Activated T-helper 1 cell treated with anti-CD3 and anti-CD28 coated beads, Interleukin-12 subunit alpha, Interleukin-12 subunit beta, Interleukin-2, Interleukin-4 antibody, amounts not matched to agents 30 ng/mL and 10 ng/mL and 1 ng/mL, durations not matched to agents 14 hours and 24 hours and 36 hours (primary cell): ENCODE results near the gene POLR3G. TPM values are rescaled to one million over a fixed set of nuclear protein-coding genes. Genes with fewer than 3 reads are reported as not detected.

Experiments
- DNase-seq: peaks from one replicate; pipeline ENCODE4 v3.0.0; 2021; ENCODE audit warnings: low spot score
- H3K27ac Mint-ChIP-seq: one replicate; pipeline ENCODE4 v1.8.0; 2021; ENCODE audit warnings: mild to moderate bottlenecking, mixed read lengths
- H3K27me3 Mint-ChIP-seq: one replicate; pipeline ENCODE4 v1.8.0; 2022; ENCODE audit warnings: mild to moderate bottlenecking, moderate library complexity, mixed read lengths; ENCODE audit not compliant: insufficient read depth
- H3K36me3 Mint-ChIP-seq: one replicate; pipeline ENCODE4 v1.8.0; 2021; ENCODE audit warnings: low read depth, mixed read lengths
- H3K4me1 Mint-ChIP-seq: one replicate; pipeline ENCODE4 v1.8.0; 2021; ENCODE audit warnings: low read depth, mixed read lengths
- H3K4me3 Mint-ChIP-seq: one replicate; pipeline ENCODE4 v1.8.0; 2021; ENCODE audit warnings: mild to moderate bottlenecking, moderate library complexity, mixed read lengths
- H3K9me3 Mint-ChIP-seq: one replicate; pipeline ENCODE4 v1.8.0; 2021; ENCODE audit warnings: mixed read lengths
- intact Hi-C: fragments of 100-400 bp; cut with micrococcal nuclease; formaldehyde crosslinking; loops from one replicate; pipeline ENCODE4 v1.15.1; 2024
- total RNA-seq: library from RNA; stranded (reverse); gene quantifications from 2 replicates; pipeline ENCODE4 v1.2.3, GENCODE V29; 2022

POLR3G gene
- 18.4 and 22.1 TPM in 2 replicates for total RNA-seq

- Mint-ChIP-seq H3K27ac (peak within 1 kb of the TSS; percentile 97), H3K4me3 (peak within 1 kb of the TSS; percentile 98), H3K36me3 (peaks cover 9% of the 10 kb centered on the region), H3K9me3 (no peaks in the 10 kb centered on the region), H3K27me3 (no peaks in the 10 kb centered on the region), H3K4me1 (peaks cover 44% of the 10 kb centered on the region)
- DNase-seq, result peak; percentile 87
- intact Hi-C loops, result loop anchor here (1.0 kb wide), 5 partner anchors 35 to 906 kb away; partner anchors contain the start of gene LYSMD3
Observed at GRCh38 chr5:90474235-90475107, at the start of gene POLR3G, which contains the start of gene MBLAC2. Gene POLR3G (plus strand): TSS chr5:90474864. CDS start chr5:90485568, 10,704 bp downstream. Gene MBLAC2 (minus strand): TSS chr5:90474771. CDS start chr5:90474292, 479 bp downstream.

- no peak overlapping the region for H3K4me3 Mint-ChIP-seq
- H3K4me1 Mint-ChIP-seq, result no peaks in the 10 kb centered on the region
- H3K36me3 Mint-ChIP-seq, result no peaks in the 10 kb centered on the region
- no peak overlapping the region for H3K27ac Mint-ChIP-seq
- DNase-seq, result peak; percentile 10
- peaks cover 21% of the 10 kb centered on the region for H3K27me3 Mint-ChIP-seq
- intact Hi-C loops, result loop anchor here (5.0 kb wide), 2 partner anchors 167 to 1707 kb away; no protein-coding TSS in a partner anchor
- H3K9me3 Mint-ChIP-seq, result no peaks in the 10 kb centered on the region
Observed at GRCh38 chr5:90434116-90434714, 40.4 kb upstream of the POLR3G start.

- H3K27ac Mint-ChIP-seq, result no peak overlapping the region
- no peaks in the 10 kb centered on the region for H3K36me3 Mint-ChIP-seq
- intact Hi-C loops, result no loop called here
- H3K4me1 Mint-ChIP-seq, result peaks cover 10% of the 10 kb centered on the region
- H3K9me3 Mint-ChIP-seq, result no peaks in the 10 kb centered on the region
- H3K27me3 Mint-ChIP-seq, result peaks cover 15% of the 10 kb centered on the region
- DNase-seq, result no peak
- no peak overlapping the region for H3K4me3 Mint-ChIP-seq
Observed at GRCh38 chr5:90437663-90438062, 37.0 kb upstream of the POLR3G start.

DNA sequence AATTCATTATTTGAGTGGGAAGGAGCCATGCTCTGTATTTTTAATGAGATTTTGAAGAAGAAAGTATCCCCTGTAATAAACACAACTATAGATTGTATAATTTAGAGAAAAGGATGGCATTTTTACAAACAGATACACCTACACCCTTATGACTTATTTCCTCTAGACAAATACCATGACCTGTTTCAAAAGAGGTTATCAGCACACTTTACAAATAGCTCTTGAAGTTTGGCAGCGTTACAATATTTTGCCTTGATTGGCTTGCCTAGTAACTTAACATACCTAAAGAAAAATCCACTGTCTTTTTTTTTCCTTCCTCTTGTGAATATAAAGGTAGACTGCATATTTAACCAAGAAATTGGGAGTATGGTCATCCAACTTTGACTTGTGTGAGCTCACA, 36.6 kb upstream of the POLR3G start:
- no peaks in the 10 kb centered on the region for H3K9me3 Mint-ChIP-seq
- H3K27me3 Mint-ChIP-seq, result peaks cover 15% of the 10 kb centered on the region
- peaks cover 10% of the 10 kb centered on the region for H3K4me1 Mint-ChIP-seq
- DNase-seq, result no peak
- no peaks in the 10 kb centered on the region for H3K36me3 Mint-ChIP-seq
- intact Hi-C loops, result no loop called here
- H3K4me3 Mint-ChIP-seq, result no peak overlapping the region
- H3K27ac Mint-ChIP-seq, result no peak overlapping the region

DNA sequence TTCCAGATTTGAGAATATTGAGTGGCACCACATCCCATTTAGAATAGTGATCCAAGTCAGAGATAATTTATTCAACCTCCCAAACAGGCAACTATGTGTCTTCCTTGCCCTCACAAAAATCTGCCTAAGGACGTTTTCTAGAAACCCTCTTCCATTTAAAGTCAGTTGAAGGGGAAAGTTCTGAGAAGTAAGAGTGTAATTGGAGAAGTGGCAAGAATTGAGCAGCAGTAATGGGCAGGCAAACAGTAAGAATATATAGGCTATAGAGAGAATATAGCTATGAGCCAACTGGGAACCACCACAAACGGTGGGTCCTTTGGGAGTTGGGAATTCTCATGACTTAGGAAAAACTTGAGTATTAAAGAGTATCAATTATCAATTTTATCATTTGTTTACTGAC, 34.0 kb upstream of the POLR3G start:
- Mint-ChIP-seq H3K36me3 (no peaks in the 10 kb centered on the region), H3K4me1 (peaks cover 10% of the 10 kb centered on the region), H3K27me3 (peaks cover 13% of the 10 kb centered on the region), H3K27ac (no peak overlapping the region), H3K4me3 (peak overlapping the region; percentile 80), H3K9me3 (no peaks in the 10 kb centered on the region)
- intact Hi-C loops, result loop anchor here (1.0 kb wide), 1 partner anchor 343 kb away; no protein-coding TSS in a partner anchor
- no peak for DNase-seq

GRCh38 chr5:90446961-90447360, 27.7 kb upstream of the POLR3G start:
- intact Hi-C loops, result no loop called here
- Mint-ChIP-seq H3K27me3 (peaks cover 3% of the 10 kb centered on the region), H3K9me3 (no peaks in the 10 kb centered on the region), H3K27ac (no peak overlapping the region), H3K4me3 (no peak overlapping the region), H3K4me1 (no peaks in the 10 kb centered on the region), H3K36me3 (no peaks in the 10 kb centered on the region)
- no peak for DNase-seq

DNA sequence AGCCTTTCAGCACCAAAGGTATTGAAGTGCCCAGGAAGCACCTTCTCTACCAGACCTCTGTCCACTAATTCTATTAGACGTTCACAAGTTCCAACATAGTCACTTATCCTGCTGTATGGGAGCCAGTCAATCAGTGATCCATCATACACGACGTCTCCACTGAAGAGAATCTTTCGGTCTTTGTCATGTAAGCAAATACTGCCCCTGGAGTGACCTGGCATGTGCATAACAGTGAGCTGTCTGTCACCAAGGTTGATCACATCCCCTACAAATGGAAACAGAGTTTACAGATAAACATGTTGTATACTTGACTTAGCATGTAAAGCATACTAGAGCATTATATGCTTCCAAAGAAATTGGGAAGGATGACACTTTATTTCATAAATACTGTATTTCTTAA, 13.4 kb upstream of the POLR3G start:
- Mint-ChIP-seq H3K27ac (no peak overlapping the region), H3K36me3 (peaks cover 2% of the 10 kb centered on the region), H3K27me3 (no peaks in the 10 kb centered on the region), H3K4me3 (no peak overlapping the region), H3K4me1 (no peaks in the 10 kb centered on the region), H3K9me3 (no peaks in the 10 kb centered on the region)
- intact Hi-C loops, result no loop called here
- DNase-seq, result no peak

- intact Hi-C loops, result no loop called here
- no peaks in the 10 kb centered on the region for H3K27me3 Mint-ChIP-seq
Observed at GRCh38 chr5:90472783-90473395, 1.8 kb upstream of the POLR3G start.

GRCh38 chr5:90473396-90474234, 1.0 kb upstream of the POLR3G start:
- H3K27ac Mint-ChIP-seq, result peak overlapping the region; percentile 97
- intact Hi-C loops, result loop anchor here (1.0 kb wide), 5 partner anchors 34 to 907 kb away; partner anchors contain the start of gene LYSMD3
- no peaks in the 10 kb centered on the region for H3K27me3 Mint-ChIP-seq
- peak; percentile 14 for DNase-seq
- H3K36me3 Mint-ChIP-seq, result peaks cover 15% of the 10 kb centered on the region
- no peaks in the 10 kb centered on the region for H3K9me3 Mint-ChIP-seq
- peaks cover 44% of the 10 kb centered on the region for H3K4me1 Mint-ChIP-seq
- peak overlapping the region; percentile 98 for H3K4me3 Mint-ChIP-seq

More at GRCh38 chr5:90472783-90473395, 1.8 kb upstream of the POLR3G start:
- DNase-seq, result no peak
- H3K9me3 Mint-ChIP-seq, result no peaks in the 10 kb centered on the region
- peaks cover 44% of the 10 kb centered on the region for H3K4me1 Mint-ChIP-seq
- peak overlapping the region; percentile 97 for H3K27ac Mint-ChIP-seq
- peak overlapping the region; percentile 98 for H3K4me3 Mint-ChIP-seq
- peaks cover 19% of the 10 kb centered on the region for H3K36me3 Mint-ChIP-seq

GRCh38 chr5:90475436-90475980, 844 bp downstream of the POLR3G start:
- Mint-ChIP-seq H3K36me3 (peaks cover 11% of the 10 kb centered on the region), H3K4me3 (peak overlapping the region; percentile 98), H3K9me3 (no peaks in the 10 kb centered on the region), H3K27ac (no peak overlapping the region), H3K4me1 (peaks cover 43% of the 10 kb centered on the region), H3K27me3 (no peaks in the 10 kb centered on the region)
- no peak for DNase-seq
- intact Hi-C loops, result no loop called here

- intact Hi-C loops, result no loop called here
- peaks cover 36% of the 10 kb centered on the region for H3K4me1 Mint-ChIP-seq
- H3K27ac Mint-ChIP-seq, result no peak overlapping the region
- DNase-seq, result no peak
- H3K27me3 Mint-ChIP-seq, result no peaks in the 10 kb centered on the region
- peaks cover 4% of the 10 kb centered on the region for H3K36me3 Mint-ChIP-seq
- H3K9me3 Mint-ChIP-seq, result no peaks in the 10 kb centered on the region
- peak overlapping the region; percentile 76 for H3K4me3 Mint-ChIP-seq
Observed at GRCh38 chr5:90476391-90476790, 1.7 kb downstream of the POLR3G start.

DNA sequence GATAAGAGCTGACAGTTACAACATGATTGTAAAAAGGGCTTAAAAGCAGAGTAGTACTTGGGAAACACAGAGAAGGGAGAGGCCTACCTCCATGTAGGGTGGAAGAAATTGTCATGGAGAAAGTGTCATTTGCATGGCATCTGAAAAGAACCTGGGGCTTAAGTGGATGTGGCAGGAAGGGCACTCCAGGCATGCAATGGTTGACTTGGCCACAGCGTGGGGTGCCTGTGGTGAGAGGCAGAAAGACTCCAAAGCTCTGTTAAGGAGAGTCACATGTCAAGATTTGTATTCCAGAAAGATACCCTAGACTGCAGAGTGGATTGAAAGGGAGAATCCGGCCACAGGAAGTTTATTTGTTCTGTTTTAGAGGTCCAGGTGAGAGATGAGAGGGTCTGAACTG, 2.4 kb downstream of the POLR3G start:
- H3K9me3 Mint-ChIP-seq, result no peaks in the 10 kb centered on the region
- no peak overlapping the region for H3K4me3 Mint-ChIP-seq
- no peaks in the 10 kb centered on the region for H3K27me3 Mint-ChIP-seq
- no peak for DNase-seq
- no peak overlapping the region for H3K27ac Mint-ChIP-seq
- intact Hi-C loops, result no loop called here
- H3K4me1 Mint-ChIP-seq, result peaks cover 36% of the 10 kb centered on the region
- H3K36me3 Mint-ChIP-seq, result peaks cover 4% of the 10 kb centered on the region
